GM19467 (cell line): ENCODE data around the gene PCCA.
"Not testable (repeated sequence)": the region's sequence is repeated elsewhere in the genome, so short reads cannot be mapped to it uniquely, and the experiment has no call there.

ENCODE experiments used
- ATAC-seq: cut with Tn5 transposase; IDR thresholded peaks from one replicate; pipeline ENCODE4 v1.9.1; 2021; ENCODE audit warnings: mild to moderate bottlenecking, moderate library complexity; ENCODE audit not compliant: unreplicated experiment

Gene PCCA

GRCh38 chr13:100561599-100562204 lies 472.8 kb downstream of the PCCA start:
- no peak for ATAC-seq

GRCh38 chr13:100563779-100564178 lies 474.9 kb downstream of the PCCA start:
- ATAC-seq: no peak

- no peak for ATAC-seq
Measured at GRCh38 chr13:100564444-100565223, 475.7 kb downstream of the PCCA start.

GRCh38 chr13:100565286-100565685 lies 476.4 kb downstream of the PCCA start:
- ATAC-seq: no peak

- ATAC-seq: no peak
Measured at GRCh38 chr13:100566543-100566942, 477.6 kb downstream of the PCCA start.

GRCh38 chr13:100573121-100573520 lies 484.2 kb downstream of the PCCA start:
- ATAC-seq: peak; percentile 91

GRCh38 chr13:100577239-100577638 lies 488.3 kb downstream of the PCCA start:
- ATAC-seq: not testable (repeated sequence)
